Endothelial cell of hepatic sinusoid (primary cell): ENCODE measurements around the gene CCT7.
"Not testable (repeated sequence)": the region's sequence is repeated elsewhere in the genome, so short reads cannot be mapped to it uniquely, and the experiment has no call there.

Experiments
- in situ Hi-C: cut with HindIII; loops from 2 replicates; pipeline ENCODE4 v1.10.0; 2017; ENCODE audit warnings: low sequenced_read_pairs

CCT7 gene

DNA sequence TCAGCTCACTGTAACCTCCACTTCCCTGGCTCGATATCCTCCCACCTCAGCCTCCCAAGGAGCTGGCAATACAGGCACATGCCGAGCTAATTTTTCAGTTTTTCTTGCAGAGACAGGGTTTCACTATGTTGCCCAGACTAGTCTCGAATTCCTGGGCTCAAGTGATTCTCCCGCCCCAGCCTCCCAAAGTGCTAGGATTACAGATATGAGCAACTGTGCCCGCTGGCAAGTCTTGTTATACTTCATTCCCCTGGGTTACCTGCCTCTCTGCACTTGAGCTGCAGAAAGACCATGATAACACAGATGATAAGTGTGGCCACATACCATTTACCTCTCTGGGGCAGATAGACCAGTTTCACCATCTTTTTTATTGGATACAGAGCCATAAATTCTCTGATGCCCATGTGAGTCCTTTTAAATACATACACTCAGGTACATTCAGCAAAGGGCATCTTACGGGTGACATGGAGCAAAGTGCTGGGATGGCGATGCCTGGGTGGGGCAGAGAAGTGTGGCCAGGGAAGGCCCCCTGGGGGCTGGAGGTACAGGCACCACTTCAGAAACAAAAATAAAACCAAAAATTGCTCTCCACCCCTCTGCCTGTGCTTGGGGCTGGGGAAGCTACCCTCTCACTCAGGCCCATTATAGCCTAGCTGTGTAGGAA is 20.4 kb downstream of the CCT7 start:
- in situ Hi-C loops: no loop called here

DNA sequence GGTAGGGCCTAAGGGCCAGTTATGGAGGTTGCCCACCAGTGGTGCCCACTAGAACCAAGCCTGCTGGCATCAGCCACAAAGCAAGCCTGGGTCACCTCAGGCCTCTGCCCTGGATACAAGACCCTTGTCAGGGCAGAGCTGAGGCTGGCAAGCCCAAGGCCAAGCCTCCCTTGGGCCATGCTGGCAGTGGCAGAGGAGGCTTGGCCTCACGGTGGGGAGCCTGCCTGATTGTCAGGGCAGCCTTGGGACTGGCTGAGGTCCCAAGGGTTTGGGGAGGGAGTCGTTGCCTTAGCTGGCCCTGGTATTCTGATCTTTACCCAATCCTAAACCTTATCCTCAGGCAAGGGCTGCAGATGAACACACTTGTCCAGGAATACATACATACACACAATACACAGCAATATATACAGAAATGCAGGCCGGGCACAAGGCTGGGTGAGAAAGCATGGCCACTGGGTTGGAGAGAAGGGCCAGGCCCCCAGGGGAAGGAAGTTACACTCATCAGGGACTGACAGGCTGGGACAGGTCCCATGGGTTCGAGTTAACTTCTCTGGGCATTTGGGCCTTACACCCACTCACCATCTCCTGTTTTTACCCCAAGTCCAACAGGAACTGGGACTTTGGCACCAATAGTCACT is 21.0 kb downstream of the CCT7 start:
- in situ Hi-C loops: no loop called here

DNA sequence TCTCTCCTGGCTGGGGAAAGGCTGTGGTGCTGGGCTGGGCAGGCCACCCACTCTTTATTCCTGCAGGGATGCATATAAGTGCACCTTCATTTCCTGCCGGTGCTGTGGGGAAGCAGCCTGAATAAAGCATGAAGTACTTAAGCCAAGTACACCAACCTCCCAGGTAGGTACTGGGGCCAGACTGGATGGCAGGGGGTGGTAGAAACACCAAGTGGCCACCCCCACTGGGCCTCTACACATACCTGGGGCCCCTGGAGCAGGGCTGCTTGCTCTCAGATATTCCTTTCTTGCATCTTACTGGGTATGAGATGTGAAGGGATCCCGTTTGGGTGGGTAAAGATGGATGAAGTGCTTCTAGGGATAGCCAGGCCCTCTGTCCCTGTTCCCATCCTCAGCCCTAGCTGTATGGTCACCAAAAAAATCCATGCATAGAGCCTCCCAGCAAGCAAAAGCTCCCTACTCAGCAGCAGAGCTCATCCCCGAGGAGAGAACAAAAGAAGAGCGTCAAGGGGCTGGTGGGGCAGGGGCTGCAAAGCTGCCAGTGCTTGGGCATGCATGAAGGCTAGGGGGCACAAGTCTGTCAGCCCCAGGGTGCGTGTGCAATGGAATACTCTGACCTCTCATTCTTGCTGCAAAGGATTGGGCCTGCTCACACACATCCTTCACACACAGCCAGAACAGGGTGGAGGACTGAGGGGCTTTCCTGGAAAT is 22.0 kb downstream of the CCT7 start:
- in situ Hi-C loops: no loop called here

DNA sequence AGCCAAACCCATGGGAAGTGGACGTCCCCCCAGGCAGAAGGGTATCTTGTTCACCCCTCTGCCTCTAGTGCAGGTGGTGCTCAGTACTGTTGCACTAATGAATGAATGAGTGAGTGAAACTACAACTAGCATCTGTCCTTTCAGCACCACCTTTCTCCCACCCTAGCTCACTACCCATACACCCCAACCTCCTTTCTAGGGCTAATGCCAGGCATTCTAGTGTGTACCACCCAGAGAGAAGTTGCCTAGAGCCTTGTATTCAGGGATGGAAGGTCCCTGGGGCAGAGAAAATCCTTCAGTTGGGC is 22.5 kb downstream of the CCT7 start:
- in situ Hi-C loops: no loop called here

DNA sequence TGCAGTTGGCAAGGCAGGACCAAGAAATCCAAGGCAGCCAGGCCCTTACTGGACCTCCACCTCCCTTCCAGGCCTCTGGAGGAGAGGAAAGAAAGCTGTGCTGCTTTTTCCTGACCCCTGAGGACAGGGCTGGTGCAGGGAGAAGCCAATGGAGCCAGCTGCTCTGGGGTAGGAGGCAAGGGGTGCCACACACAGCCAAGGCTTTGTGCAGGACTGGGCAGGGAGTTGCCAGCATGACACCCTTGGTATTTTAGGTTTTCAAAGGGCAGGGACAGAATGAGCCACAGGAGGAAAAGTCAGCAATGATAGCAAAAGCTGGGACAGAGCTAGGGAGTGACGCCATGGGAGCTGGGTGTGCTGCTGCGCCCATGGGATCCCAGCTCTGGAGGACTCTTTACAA is 22.9 kb downstream of the CCT7 start:
- in situ Hi-C loops: no loop called here

DNA sequence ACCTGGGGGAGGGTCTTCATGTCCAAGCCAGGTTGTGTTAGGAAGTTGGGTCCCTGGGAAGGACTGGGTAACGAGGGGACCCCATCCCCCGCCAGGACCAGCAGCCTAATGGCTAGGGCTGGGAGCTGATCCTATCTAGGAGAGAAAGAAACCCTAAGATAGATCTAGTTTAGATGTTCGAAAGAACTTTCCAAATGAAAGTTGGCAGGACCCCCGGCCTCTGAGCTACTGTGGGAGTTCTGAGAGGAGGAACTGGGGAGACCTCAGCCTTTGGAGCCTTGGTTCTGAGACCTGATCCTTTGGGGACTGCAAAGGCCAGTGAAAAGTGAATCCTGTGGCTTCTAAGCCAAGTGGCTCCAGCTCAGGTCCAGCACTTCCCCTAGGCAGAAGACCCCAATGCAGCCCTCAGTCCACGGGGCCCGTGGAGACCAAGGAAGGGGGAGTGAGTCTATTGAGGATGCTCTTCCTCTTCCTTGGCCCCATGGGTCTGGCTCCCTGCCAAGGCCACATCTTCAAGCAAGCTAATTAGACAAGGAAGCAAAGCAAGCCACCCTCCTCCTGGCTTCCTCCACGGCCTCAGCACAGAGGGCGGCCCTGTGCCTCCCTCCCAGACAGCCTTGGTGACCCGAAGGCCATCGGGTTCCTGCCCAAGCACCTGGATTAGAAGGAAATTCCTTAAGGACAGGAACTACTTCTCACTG is 23.5 kb downstream of the CCT7 start:
- in situ Hi-C loops: no loop called here

DNA sequence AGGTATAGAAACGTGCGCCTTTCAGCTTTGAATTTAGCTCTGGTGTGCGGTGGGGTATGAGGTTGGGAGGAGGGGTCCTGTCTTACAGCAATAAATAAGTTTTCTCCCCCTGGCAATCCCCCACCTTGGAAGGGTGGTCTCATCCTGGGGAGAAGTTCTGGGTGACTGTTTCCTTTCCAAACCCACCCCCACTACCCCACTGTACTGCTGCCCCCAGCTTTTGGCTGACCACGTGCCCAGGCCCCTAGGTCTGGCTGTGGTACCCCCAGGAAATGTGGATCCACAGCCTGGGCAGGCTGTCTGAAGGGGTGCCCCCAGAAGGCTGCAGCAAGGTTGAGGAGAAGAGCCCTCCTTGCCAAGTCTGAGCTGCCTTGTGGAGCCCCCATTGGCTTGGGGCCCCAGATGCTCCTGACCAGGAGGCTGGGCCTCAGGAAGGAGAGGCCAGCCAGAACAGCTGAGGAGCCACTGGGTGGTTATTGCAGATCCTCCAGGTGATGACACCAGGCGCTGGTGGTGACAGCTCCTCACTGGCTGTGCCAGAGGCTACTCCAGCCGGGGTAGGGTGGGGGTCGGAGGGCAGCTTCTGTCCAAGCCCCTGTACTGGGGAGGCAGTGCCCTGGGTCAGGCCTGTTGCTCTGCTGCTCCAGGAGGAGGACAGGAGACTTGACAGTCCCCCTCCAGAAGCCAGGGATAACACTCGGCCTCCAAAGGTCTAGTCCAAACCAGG is 24.2 kb downstream of the CCT7 start:
- in situ Hi-C loops: no loop called here

DNA sequence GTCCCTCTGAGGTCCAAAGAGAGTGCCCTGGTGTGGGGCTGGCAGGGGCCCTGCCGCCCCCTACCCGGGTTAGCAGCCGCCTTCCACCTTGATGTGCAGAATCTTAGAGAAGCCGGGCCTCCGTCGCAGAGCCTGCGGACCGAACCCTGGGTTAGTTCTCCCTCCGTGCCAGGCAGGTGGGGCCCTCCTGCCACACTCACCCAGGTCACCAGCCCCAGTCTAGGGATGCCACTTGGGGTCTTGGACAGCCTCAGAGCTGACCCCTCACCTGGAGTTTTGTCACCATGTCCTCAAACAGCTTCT is 24.8 kb downstream of the CCT7 start:
- in situ Hi-C loops: no loop called here

DNA sequence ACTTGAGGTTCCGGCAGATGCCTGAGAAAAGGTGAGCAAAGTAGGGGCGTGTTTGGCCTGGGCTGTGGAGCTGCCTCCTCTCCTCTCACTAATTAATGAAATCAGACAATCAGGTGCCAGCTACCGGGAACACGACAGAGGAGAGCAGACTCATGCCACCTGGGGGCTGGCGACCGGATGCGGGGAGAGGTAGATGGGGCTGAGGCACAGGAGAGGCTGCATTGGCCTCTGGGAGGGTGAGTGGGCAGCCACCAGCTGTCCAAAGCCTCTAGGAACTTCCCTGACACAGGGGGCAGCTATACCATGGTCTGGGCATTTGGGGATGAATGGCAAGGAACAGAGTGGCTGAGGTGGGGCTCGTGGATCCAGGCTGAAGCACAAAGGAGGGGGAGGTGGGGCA is 25.2 kb downstream of the CCT7 start:
- in situ Hi-C loops: no loop called here

DNA sequence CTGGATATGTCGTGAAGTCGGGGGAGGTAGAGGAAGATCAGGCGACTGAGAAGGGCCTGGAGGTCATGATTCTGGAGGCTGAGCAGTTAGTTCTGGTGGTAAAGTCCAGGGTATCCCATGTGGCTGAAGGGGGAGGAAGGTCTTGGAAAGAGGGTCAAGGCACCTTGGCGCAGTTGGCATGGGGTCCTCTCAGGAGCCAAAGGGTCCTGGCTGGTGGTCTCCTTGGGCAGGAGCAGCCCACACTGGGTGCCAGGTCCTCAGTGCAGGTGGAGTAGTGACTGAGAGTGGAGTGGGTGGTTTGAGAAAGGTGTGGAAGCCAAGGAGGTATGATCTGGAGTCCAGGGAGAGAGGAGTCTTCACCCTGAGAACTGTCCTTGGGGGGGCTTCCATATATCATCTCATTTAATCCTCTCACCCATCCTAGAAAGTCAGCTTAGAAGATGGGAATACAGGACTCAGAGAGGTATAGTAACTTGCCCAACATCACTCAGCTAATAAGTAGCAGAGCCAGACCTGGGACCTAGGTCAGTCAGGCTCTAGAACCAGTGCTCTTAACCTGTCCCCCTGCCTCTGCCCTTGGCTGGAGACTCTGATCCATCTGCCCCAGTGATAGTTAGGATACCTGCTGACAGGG is 25.7 kb downstream of the CCT7 start:
- in situ Hi-C loops: no loop called here

DNA sequence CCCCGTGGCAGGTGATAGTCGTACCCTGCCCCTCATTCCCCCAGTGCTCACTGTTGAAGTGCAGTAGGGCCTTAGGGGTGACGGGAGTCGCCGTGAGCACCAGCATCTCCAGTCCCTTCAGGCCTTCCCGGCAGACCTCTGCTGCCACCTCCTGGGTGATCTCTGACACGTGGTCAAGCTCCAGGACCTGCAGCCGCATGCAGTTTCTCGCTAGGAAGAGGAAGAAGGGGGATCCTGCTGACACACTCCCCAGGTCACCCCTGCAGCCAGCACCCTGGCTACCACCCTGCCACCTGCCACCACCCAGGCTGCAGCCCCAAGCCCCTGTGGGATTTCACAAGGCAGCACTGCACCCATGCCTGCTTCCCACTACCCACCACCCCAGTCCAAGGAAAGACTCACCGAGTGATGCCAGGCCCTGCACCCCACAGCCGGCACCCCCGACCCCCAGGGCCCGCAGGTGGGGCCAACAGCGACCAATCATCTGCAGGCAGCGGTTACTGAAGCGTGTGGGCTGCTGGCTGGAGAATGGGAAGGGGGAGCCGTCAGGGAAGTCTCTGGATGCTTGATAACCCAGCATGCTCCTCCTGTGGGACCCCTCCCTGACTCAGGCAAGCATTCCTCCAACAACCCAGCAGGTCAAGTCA is 26.4 kb downstream of the CCT7 start:
- in situ Hi-C loops: no loop called here

DNA sequence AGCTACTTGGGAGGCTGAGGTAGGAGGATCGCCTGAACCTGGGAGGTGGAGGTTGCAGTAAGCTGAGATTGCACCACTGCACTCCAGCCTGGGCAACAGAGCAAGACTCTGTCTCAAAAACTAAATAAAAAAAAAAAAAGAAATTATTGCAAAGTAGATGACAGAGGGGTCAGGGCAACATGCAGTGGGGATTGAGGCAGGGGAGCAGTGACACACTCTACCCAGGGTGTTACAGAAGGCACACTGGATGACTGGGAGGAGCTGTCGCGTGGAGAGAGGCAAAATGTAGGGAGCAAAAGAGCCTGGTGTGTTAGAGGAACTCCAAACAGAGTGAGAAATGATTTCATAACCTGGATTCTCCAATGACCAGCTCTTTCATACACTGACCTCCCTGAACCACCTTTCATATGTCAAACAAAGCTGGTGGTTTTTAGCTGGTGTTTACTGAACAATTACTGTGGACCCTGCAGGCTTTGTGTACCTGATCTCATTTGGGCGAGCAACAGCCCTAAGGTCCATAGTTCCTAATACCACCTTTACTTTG is 28.1 kb downstream of the CCT7 start:
- in situ Hi-C loops: no loop called here

DNA sequence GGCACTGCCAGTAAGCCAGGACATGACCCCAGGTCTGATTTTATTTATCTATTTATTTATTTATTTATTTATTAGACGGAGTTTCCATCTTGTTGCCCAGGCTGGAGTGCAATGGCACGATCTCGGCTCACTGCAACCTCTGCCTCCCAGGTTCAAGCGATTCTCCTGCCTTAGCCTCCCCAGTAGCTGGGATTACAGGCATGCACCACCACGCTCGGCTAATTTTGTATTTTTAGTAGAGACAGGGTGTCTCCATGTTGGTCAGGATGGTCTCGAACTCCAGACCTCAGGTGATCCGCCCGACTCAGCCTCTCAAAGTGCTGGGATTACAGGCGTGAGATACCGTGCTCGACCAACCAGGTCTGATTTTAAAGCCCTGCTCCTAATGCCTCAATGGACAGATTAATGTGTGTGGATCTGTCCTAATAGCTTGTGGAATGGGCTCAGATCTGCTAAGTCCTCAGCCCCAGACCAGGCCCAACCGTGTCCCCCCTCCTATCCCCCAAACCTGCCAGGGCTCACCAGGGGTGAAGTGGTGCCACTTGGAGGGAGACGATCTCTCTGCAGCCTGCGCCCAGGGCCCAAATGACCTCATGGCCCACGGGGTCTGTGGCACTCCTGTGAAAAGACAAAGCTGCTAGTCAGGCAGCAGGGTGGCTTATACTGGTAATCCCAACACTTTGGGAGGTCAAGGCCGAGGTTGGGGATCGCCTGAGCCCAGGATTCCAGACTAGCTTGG is 28.8 kb downstream of the CCT7 start:
- in situ Hi-C loops: not testable (repeated sequence)

DNA sequence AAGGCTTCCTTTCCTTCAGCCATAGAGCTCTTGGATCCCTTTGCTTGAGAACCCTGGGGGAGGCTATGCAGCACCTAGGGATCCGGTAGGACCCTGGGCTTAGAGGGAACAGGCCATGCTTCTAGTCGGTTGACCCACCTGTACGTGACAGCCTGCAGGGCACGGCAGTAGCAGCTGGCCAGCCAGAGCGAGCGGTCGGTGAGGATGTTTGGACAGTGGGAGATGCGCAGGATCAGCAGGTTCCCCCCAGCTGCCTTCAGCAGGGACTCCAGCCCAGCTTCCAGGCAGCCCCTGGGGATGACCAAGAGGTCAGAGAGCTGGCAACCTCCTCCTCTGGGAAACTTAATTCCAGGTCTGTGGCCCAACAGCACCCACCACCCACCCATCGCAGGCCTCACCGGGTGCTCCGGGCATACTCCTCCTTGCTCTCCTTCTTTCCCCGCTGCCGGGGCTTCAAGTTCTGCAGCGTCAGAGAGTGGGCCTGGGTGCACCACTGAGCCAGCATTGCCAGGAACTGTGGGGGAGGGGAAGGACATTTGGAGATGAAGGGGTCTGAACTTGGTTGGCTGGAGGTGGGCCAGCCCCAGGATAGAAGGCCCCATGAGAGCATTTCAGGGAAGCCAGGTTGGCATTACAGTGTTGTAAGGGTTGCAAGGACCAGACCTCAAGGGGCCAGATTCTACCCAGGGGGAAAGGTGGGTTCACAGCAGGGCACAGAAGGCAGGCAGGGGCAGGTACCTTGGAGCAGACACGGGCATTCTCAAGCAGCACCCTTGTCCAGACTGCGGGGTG is 29.6 kb downstream of the CCT7 start:
- in situ Hi-C loops: no loop called here

DNA sequence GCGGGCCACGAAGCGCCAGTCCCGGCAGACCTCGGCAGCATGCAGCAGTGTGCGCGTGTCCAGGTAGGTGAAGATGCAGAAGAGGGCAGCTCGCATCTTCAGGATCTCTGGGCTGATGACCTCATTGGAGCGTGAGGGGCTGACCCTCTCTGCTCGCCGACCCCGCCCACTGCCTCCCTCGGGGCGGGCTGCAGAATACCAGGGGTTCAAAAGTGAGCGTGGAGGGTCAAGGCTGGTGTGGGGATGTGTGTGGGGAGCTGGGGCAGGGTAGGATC is 30.2 kb downstream of the CCT7 start:
- in situ Hi-C loops: no loop called here

DNA sequence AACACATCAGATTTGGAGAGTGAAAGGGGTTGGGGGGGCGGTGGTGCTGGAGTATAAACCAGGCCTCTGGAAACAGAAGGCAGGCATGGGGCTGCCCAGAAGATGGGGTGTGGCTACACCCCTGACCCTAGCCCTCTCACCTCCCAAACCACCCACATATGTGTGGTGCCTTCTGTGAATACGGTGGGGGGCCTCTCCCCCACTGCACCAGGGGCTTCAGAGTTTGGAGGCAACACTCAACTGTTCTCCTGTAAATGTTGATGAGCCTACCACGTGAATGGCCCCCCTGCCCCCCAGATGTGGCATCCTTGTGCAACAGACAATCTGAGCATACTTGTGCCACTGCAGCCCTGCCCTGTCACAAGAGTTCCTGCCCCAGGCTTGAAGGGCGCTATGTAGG is 30.7 kb downstream of the CCT7 start:
- in situ Hi-C loops: no loop called here

DNA sequence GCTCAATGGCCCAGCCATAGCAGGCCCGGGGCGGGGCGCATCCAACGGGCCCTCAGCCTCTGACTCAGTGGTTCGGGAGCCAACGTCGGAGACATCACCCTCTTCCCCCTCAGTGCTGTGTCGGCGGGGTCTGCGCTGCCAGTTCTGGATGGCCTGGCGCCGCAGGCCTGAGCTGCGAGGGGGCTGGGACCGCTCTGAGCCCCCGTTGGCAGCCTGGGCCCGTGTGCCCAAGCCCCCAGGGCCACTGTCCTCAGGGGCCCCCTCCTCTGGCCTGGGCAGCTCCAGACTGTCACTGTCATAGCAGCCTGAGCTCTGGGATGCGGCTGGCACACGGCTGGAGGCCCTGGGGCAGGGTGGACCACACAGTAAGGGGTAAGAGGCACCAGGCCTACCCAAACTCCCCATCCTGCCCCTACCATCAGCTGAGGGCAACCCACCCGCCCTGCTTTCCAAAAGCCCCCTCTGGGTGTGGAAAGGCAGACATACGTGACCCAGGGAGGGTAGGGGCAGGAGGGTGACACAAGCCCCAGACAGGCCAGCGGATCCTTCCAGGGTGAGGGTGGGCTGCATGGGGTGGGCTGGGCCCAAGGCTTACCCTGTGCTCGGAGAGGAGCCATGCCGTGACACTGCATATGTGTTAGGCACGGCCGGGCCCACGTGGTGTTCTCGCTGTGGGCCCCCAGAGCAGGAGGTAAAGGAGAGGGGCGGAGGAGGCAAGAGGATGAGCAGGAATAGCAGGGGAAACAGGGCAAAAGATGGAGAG is 31.4 kb downstream of the CCT7 start:
- in situ Hi-C loops: no loop called here
